Stomach (tissue), 9 donors: Measurements from ENCODE around the gene EGFL8. TPM values are rescaled to one million over a fixed set of nuclear protein-coding genes. Genes with fewer than 3 reads are reported as not detected.
A peak's percentile ranks its signal among the peaks of the same experiment; 100 is the strongest.

ENCODE experiments used
- DNase-seq, 2 donors: peaks; one replicate each; pipeline versions ENCODE4 v3.0.0 to v3.0.0-alpha.2; 2013 to 2019
- H3K27ac ChIP-seq, 5 donors: fragments of 200-600 bp in 4 of 5; sonication (generic) in 4 of 5; one replicate each; pipeline ENCODE4 v1.5.1; 2013 to 2019; ENCODE audit warnings: mild to moderate bottlenecking in 1 of 5, moderate library complexity in 1 of 5
- H3K27me3 ChIP-seq, 3 donors: fragments of 200-600 bp; sonication (generic); one replicate each; pipeline ENCODE4 v1.5.1; 2017 to 2019; ENCODE audit warnings: mixed run types in 1 of 3
- H3K36me3 ChIP-seq, 4 donors: fragments of 200-600 bp; sonication (generic); 1 replicate in 3 of 4; 2 replicates in 1 of 4; pipeline ENCODE4 v1.5.1; 2016 to 2019
- H3K4me1 ChIP-seq, 4 donors: fragments of 200-600 bp; sonication (generic); one replicate each; pipeline ENCODE4 v1.5.1; 2016 to 2019
- H3K4me3 ChIP-seq, 4 donors: fragments of 200-600 bp; sonication (generic) in 3 of 4; one replicate each; pipeline ENCODE4 v1.5.1; 2016 to 2019; ENCODE audit warnings: mild to moderate bottlenecking in 1 of 4
- H3K9me3 ChIP-seq, 4 donors: fragments of 200-600 bp; sonication (generic); one replicate each; pipeline ENCODE4 v1.5.1; 2016 to 2019
- EP300 ChIP-seq: sonication (generic); formaldehyde crosslinking; IDR thresholded peaks from one replicate; pipeline ENCODE4 v1.6.1; 2017; ENCODE audit warnings: antibody characterized with exemption
- POLR2A ChIP-seq, 4 donors: fragments of 450-650 bp; IDR thresholded peaks; one replicate each; pipeline ENCODE4 v1.6.1; 2016; ENCODE audit warnings: antibody characterized with exemption in 4 of 4, control low read depth in 2 of 4, mild to moderate bottlenecking in 1 of 4, moderate library complexity in 1 of 4
- POLR2AphosphoS5 ChIP-seq, 3 donors: sonication (generic); formaldehyde crosslinking; IDR thresholded peaks; one replicate each; pipeline ENCODE4 v1.6.1; 2016; ENCODE audit warnings: antibody characterized with exemption in 3 of 3
- WGBS, 5 donors: extraction: QIAGEN DNeasy Blood & Tissue Kit in 3 of 5; methylation state at CpG; one replicate each; pipeline versions ENCODE4 v1.1.5 to v1.1.7; 2013 to 2018; 5-methylcytosine and 5-hydroxymethylcytosine counted together
- intact Hi-C: fragments of 100-400 bp; cut with DNase I; formaldehyde crosslinking; loops from one replicate; pipeline ENCODE4 v1.15.1; 2023; ENCODE audit warnings: low total_unique reads
- polyA plus RNA-seq, 3 donors: library from polyadenylated mRNA; stranded (reverse); fragments of 200-250 nt; gene quantifications; one replicate each; pipeline ENCODE4 v1.2.3, GENCODE V29; 2013
- total RNA-seq, 5 donors: library from RNA; depleted of rRNA; stranded (reverse); fragments of >200 nt; gene quantifications; one replicate each; pipeline versions ENCODE4 v1.1.0 to v1.2.3, GENCODE V29; 2014 to 2016
- TF ChIP-seq, protein P1 (sequence below), 7 experiments: fragments of 450-650 bp in 4 of 7; fragments of 200-600 bp in 3 of 7; sonication (generic) in 3 of 7; IDR thresholded peaks; one replicate each; pipeline ENCODE4 v1.5.1; 2016 to 2019; ENCODE audit warnings: antibody characterized with exemption in 7 of 7, control low read depth in 2 of 7, mild to moderate bottlenecking in 1 of 7
- donor health status: healthy with polysubstance abuse.
- donor health status: Bipolar disorder and iron deficiency.
- donor health status: healthy.

EGFL8 gene
- total and polyA plus RNA-seq, 8 donors: 0.87 to 224 (median 15.6) TPM

GRCh38 chr6:32181148-32181702 is 16.8 kb downstream of the EGFL8 start:
- no peaks in the 10 kb centered on the region for H3K27me3 ChIP-seq
- H3K4me1 ChIP-seq: peaks cover 40 to 79% (median 63%) of the 10 kb centered on the region in 4 donors
- intact Hi-C loops: no loop called here
- peak overlapping the region in 4 of 5 donors; percentile 14 to 100 (median 79) for H3K27ac ChIP-seq
- no peak overlapping the region for H3K4me3 ChIP-seq
- no peaks in the 10 kb centered on the region for H3K9me3 ChIP-seq
- H3K36me3 ChIP-seq: peaks cover 23 to 54% (median 48%) of the 10 kb centered on the region in 4 donors
- TF ChIP-seq, protein P1, sequence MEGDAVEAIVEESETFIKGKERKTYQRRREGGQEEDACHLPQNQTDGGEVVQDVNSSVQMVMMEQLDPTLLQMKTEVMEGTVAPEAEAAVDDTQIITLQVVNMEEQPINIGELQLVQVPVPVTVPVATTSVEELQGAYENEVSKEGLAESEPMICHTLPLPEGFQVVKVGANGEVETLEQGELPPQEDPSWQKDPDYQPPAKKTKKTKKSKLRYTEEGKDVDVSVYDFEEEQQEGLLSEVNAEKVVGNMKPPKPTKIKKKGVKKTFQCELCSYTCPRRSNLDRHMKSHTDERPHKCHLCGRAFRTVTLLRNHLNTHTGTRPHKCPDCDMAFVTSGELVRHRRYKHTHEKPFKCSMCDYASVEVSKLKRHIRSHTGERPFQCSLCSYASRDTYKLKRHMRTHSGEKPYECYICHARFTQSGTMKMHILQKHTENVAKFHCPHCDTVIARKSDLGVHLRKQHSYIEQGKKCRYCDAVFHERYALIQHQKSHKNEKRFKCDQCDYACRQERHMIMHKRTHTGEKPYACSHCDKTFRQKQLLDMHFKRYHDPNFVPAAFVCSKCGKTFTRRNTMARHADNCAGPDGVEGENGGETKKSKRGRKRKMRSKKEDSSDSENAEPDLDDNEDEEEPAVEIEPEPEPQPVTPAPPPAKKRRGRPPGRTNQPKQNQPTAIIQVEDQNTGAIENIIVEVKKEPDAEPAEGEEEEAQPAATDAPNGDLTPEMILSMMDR (IDR thresholded peaks at IDR 0.05): no peak
- TF ChIP-seq POLR2A (IDR thresholded peaks at IDR 0.05): no peak
- no peak for TF ChIP-seq EP300
- no peak for TF ChIP-seq POLR2AphosphoS5 (IDR thresholded peaks at IDR 0.05)
- DNase-seq: peak in 1 of 2 donors; percentile 3
- 87 to 94% (median 88%) methylated on average over 15 of the region's 15 CpGs for WGBS, 5 donors

DNA sequence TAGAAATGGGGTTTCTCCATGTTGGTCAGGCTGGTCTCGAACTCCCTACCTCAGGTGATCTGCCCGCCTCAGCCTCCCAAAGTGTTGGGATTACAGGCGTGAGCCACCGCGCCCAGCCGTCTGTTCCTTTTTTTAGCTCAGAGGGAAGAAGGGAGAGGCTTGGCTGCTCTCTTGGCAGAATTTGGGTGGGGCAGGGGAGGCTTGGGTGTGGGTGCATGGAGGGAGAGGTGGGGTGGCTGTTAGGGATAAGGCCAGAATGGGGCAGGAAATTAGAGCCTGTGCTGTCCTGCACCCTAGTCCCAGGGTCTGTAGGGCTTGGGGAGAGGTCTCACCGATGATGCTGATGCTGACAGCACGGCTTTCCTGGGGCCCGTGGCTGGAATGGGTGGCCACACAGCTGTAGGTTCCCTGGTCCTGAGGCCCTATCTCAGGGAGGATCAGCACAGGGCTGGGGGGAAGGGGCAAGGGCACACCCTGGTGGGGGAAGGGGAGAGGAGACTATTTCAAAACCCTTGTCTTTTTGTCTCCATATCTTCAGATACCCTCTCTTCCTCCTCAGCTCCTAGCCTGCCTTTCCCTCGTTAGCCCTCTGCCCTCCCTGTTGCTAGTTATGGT is 17.6 kb downstream of the EGFL8 start:
- TF ChIP-seq POLR2A (IDR thresholded peaks at IDR 0.05) (no peak), POLR2AphosphoS5 (IDR thresholded peaks at IDR 0.05) (no peak), EP300 (no peak)
- TF ChIP-seq, protein P1 (IDR thresholded peaks at IDR 0.05): no peak
- Histone ChIP-seq H3K9me3 (no peaks in the 10 kb centered on the region), H3K4me1 (peaks cover 34 to 79% (median 63%) of the 10 kb centered on the region in 4 donors), H3K4me3 (no peak overlapping the region), H3K27ac (peak overlapping the region in 4 of 5 donors; percentile 49 to 100 (median 79)), H3K36me3 (peaks cover 30 to 62% (median 55%) of the 10 kb centered on the region in 4 donors), H3K27me3 (no peaks in the 10 kb centered on the region)
- peak in 1 of 2 donors; percentile 9 for DNase-seq
- intact Hi-C loops: no loop called here
- WGBS, 5 donors: 45 to 77% (median 57%) methylated on average over 10 of the region's 10 CpGs

DNA sequence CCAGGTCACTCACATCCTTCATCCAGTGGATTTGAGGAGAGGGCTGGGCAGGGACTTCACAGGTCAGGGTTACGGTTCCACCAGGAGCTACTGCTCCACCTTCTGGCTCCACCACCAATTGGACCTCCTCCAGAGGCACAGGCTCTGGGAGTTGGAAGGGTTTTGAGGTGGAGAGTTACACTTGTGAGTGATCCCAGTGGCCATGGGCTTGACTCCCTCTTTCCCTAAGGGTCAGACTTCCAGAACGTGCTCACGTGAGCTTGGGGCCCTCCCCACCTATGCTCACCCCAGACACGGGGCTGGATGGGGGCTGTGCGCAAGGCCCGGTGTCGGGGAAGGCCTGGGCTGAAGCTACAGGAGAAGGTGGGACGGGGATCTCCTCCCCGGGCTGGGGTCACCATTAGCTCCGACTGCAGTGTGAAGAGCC is 18.2 kb downstream of the EGFL8 start:
- 66 to 81% (median 76%) methylated on average over 7 to 10 of the region's 10 CpGs for WGBS, 5 donors
- peak in 1 of 2 donors; percentile 11 for DNase-seq
- Histone ChIP-seq H3K36me3 (peaks cover 35 to 67% (median 61%) of the 10 kb centered on the region in 4 donors), H3K27me3 (no peaks in the 10 kb centered on the region), H3K9me3 (no peaks in the 10 kb centered on the region), H3K27ac (peak overlapping the region in 4 of 5 donors; percentile 49 to 100 (median 79)), H3K4me1 (peaks cover 33 to 81% (median 66%) of the 10 kb centered on the region in 4 donors), H3K4me3 (no peak overlapping the region)
- intact Hi-C loops: no loop called here
- no peak for TF ChIP-seq POLR2AphosphoS5 (IDR thresholded peaks at IDR 0.05)

DNA sequence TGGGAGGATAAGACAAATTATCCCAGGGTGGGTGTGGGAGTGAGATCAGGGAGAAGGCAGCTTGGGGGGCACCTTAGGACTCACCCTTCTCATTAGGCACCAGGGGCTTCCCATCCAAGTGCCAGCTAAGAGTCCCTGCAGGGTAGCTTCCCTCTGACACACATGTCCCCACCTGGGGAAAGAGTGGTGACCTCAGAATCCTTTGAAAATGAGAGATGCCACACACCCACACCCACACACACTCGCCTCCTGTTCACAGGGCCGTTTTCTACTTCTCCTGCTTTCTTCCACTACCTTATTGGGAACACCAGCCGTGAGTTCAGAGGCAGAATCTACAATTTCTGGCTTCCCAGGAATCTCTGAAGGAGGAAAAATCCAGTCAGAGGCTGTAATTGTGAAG is 18.6 kb downstream of the EGFL8 start:
- no peak overlapping the region for H3K4me3 ChIP-seq
- 66 to 81% (median 70%) methylated on average over 3 of the region's 3 CpGs for WGBS, 5 donors
- H3K9me3 ChIP-seq: no peaks in the 10 kb centered on the region
- peak in 1 of 2 donors; percentile 1 for DNase-seq
- H3K27ac ChIP-seq: peak overlapping the region in 3 of 5 donors; percentile 75 to 100 (median 83)
- peaks cover 37 to 85% (median 70%) of the 10 kb centered on the region in 4 donors for H3K4me1 ChIP-seq
- intact Hi-C loops: no loop called here
- no peaks in the 10 kb centered on the region for H3K27me3 ChIP-seq
- peaks cover 40 to 72% (median 66%) of the 10 kb centered on the region in 4 donors for H3K36me3 ChIP-seq
- TF ChIP-seq POLR2A (IDR thresholded peaks at IDR 0.05): no peak
- TF ChIP-seq EP300: no peak
- TF ChIP-seq, protein P1 (IDR thresholded peaks at IDR 0.05): no peak
- TF ChIP-seq POLR2AphosphoS5 (IDR thresholded peaks at IDR 0.05): no peak
